Type B pancreatic cell (in vitro differentiated cells): ENCODE measurements around the gene ZBTB22. TPM values are rescaled to one million over a fixed set of nuclear protein-coding genes. Genes with fewer than 3 reads are reported as not detected.

Experiments used
- DNase-seq: peaks from one replicate; pipeline ENCODE4 v3.0.0; 2021; ENCODE audit warnings: mixed read lengths; ENCODE audit not compliant: unreplicated experiment; ENCODE audit errors: extremely low spot score
- H3K27ac Mint-ChIP-seq: 2 replicates; pipeline ENCODE4 v1.8.0; 2021; ENCODE audit warnings: mild to moderate bottlenecking, mixed read lengths
- H3K27me3 Mint-ChIP-seq: 2 replicates; pipeline ENCODE4 v1.8.0; 2021; ENCODE audit warnings: mixed read lengths
- H3K36me3 Mint-ChIP-seq: 2 replicates; pipeline ENCODE4 v1.8.0; 2021; ENCODE audit warnings: mixed read lengths
- H3K4me1 Mint-ChIP-seq: one replicate; pipeline ENCODE4 v1.8.0; 2021; ENCODE audit warnings: mixed read lengths; ENCODE audit not compliant: unreplicated experiment
- H3K4me3 Mint-ChIP-seq: 2 replicates; pipeline ENCODE4 v1.8.0; 2021; ENCODE audit warnings: mild to moderate bottlenecking, mixed read lengths
- H3K9me3 Mint-ChIP-seq: 2 replicates; pipeline ENCODE4 v1.8.0; 2021; ENCODE audit warnings: mixed read lengths
- microRNA-seq: library from miRNA; unstranded; fragments of <30 nt; microRNA quantifications from one replicate; pipeline ENCODE4, GENCODE V29; 2020
- total RNA-seq: library from RNA; stranded (reverse); gene quantifications from 2 replicates; pipeline ENCODE4 v1.2.1, GENCODE V29; 2021; ENCODE audit warnings: low replicate concordance
- TF ChIP-seq, protein P1 (sequence below): fragments of 200-600 bp; sonication (generic); conservative IDR thresholded peaks from 2 replicates; pipeline ENCODE4 v1.5.0; 2021; ENCODE audit warnings: antibody characterized with exemption, mild to moderate bottlenecking

The ZBTB22 gene
- total RNA-seq, 1 donor from 2014 or later: 21.1 TPM

DNA sequence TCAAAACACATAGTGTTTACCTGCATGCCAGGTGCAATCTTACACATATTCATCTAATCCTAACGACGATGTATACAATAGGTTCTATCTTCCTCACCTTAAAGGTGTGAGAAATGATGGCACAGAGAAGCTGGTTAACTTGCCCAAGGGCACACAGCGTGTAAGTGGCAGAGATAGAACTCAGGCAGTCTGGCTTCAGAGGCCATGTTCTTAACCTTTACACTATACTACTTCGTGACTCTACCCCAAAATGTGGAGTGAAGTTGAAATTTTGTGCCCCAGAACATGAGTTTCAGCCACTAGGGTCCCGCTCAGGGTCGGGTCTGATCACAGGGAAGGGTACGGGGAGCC, 46.5 kb downstream of the ZBTB22 start:
- H3K4me1 Mint-ChIP-seq: peaks cover 40% of the 10 kb centered on the region
- no peaks in the 10 kb centered on the region for H3K9me3 Mint-ChIP-seq
- H3K4me3 Mint-ChIP-seq: peak overlapping the region; percentile 98
- peak overlapping the region; percentile 100 for H3K27ac Mint-ChIP-seq
- TF ChIP-seq, protein P1, sequence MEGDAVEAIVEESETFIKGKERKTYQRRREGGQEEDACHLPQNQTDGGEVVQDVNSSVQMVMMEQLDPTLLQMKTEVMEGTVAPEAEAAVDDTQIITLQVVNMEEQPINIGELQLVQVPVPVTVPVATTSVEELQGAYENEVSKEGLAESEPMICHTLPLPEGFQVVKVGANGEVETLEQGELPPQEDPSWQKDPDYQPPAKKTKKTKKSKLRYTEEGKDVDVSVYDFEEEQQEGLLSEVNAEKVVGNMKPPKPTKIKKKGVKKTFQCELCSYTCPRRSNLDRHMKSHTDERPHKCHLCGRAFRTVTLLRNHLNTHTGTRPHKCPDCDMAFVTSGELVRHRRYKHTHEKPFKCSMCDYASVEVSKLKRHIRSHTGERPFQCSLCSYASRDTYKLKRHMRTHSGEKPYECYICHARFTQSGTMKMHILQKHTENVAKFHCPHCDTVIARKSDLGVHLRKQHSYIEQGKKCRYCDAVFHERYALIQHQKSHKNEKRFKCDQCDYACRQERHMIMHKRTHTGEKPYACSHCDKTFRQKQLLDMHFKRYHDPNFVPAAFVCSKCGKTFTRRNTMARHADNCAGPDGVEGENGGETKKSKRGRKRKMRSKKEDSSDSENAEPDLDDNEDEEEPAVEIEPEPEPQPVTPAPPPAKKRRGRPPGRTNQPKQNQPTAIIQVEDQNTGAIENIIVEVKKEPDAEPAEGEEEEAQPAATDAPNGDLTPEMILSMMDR: peak; percentile 41
- DNase-seq: no peak
- peaks cover 38% of the 10 kb centered on the region for H3K36me3 Mint-ChIP-seq
- H3K27me3 Mint-ChIP-seq: no peaks in the 10 kb centered on the region

Small RNAs within 50 kb of the gene (microRNA-seq; reads per million reads assigned to microRNA genes)
- gene MIR6834 (not detected), gene MIR6873 (not detected)

Other genes with a start within 250 kb of the ZBTB22 start
- 1.3 and 2.6 TPM in 2 replicates for gene HLA-DPA1, start 244.1 kb downstream of the ZBTB22 start, total RNA-seq
- gene HLA-DPB1, start 241.8 kb downstream of the ZBTB22 start, total RNA-seq: 10.9 and 27.3 TPM in 2 replicates
- gene COL11A2, start 125.3 kb downstream of the ZBTB22 start, total RNA-seq: 1.3 and 11.9 TPM in 2 replicates
- 49.2 and 61.9 TPM in 2 replicates for gene RXRB, start 117.1 kb downstream of the ZBTB22 start, total RNA-seq
- gene SLC39A7, start 116.9 kb downstream of the ZBTB22 start, total RNA-seq: 147 and 202 TPM in 2 replicates
- gene HSD17B8, start 113.1 kb downstream of the ZBTB22 start, total RNA-seq: 13.9 and 15.7 TPM in 2 replicates
- gene RING1, start 109.2 kb downstream of the ZBTB22 start, total RNA-seq: 44.5 and 60.4 TPM in 2 replicates
- 54.7 and 62.4 TPM in 2 replicates for gene VPS52, start 45.9 kb downstream of the ZBTB22 start, total RNA-seq
- 3,043 and 3,480 TPM in 2 replicates for gene RPS18, start 45.7 kb downstream of the ZBTB22 start, total RNA-seq
- 10.1 and 22.2 TPM in 2 replicates for gene B3GALT4, start 40.6 kb downstream of the ZBTB22 start, total RNA-seq
- 53.1 and 67.4 TPM in 2 replicates for gene WDR46, start 28.5 kb downstream of the ZBTB22 start, total RNA-seq
- gene PFDN6, start 28.1 kb downstream of the ZBTB22 start, total RNA-seq: 52.9 and 54.5 TPM in 2 replicates
- gene RGL2, start 18.8 kb downstream of the ZBTB22 start, total RNA-seq: 128 and 176 TPM in 2 replicates
- 71.4 and 93.5 TPM in 2 replicates for gene TAPBP, start 3.7 kb downstream of the ZBTB22 start, total RNA-seq
- 43.6 and 47.0 TPM in 2 replicates for gene DAXX, start 5.2 kb upstream of the ZBTB22 start, total RNA-seq
- 28.0 and 67.7 TPM in 2 replicates for gene KIFC1, start 74.1 kb upstream of the ZBTB22 start, total RNA-seq
- gene PHF1, start 93.3 kb upstream of the ZBTB22 start, total RNA-seq: 23.8 and 49.6 TPM in 2 replicates
- gene CUTA, start 100.4 kb upstream of the ZBTB22 start, total RNA-seq: 212 and 278 TPM in 2 replicates
- gene SYNGAP1, start 102.3 kb upstream of the ZBTB22 start, total RNA-seq: 18.4 and 74.1 TPM in 2 replicates
- 11.3 and 14.5 TPM in 2 replicates for gene ZBTB9, start 136.8 kb upstream of the ZBTB22 start, total RNA-seq